DOHH2 (cell line): Measurements from ENCODE around the gene RABL3.

ENCODE experiments used
- CTCF ChIP-seq: fragments of 200-600 bp; sonication (generic); IDR thresholded peaks from one replicate; pipeline ENCODE4 v1.5.1; 2014; ENCODE audit warnings: antibody characterized with exemption, mild to moderate bottlenecking, low read depth, low read length; ENCODE audit not compliant: poor library complexity, severe bottlenecking
- EZH2phosphoT487 ChIP-seq: fragments of 200-600 bp; sonication (generic); IDR thresholded peaks from 2 replicates; pipeline ENCODE4 v1.6.1; 2017; ENCODE audit warnings: borderline replicate concordance, mild to moderate bottlenecking, antibody characterized with exemption, low read length, moderate library complexity, mixed read lengths

- TF ChIP-seq CTCF (no peak), EZH2phosphoT487 (no peak)
Observed at GRCh38 chr3:120705884-120706582, 36.3 kb downstream of the RABL3 start.
